SU-DHL-6 (cell line): ENCODE results near the gene FHOD3.

Source experiments
- H2AFZ ChIP-seq: fragments of 200-600 bp; sonication (generic); 2 replicates; pipeline ENCODE4 v1.6.1; 2014; ENCODE audit warnings: low read depth, mild to moderate bottlenecking, moderate library complexity, mixed read lengths, antibody characterized with exemption, low read length; ENCODE audit not compliant: severe bottlenecking
- H3F3A ChIP-seq: fragments of 200-600 bp; shearing (Covaris generic); 2 replicates; pipeline ENCODE4 v1.6.0; 2016; ENCODE audit warnings: antibody characterized with exemption, mild to moderate bottlenecking; ENCODE audit not compliant: insufficient read depth
- H3K27ac ChIP-seq: fragments of 200-600 bp; sonication (generic); 2 replicates; pipeline ENCODE4 v1.5.1; 2016; ENCODE audit warnings: low read depth, mild to moderate bottlenecking, low read length, moderate library complexity, mixed read lengths
- H3K27me3 ChIP-seq: fragments of 200-600 bp; sonication (generic), shearing (Covaris generic); 2 replicates; pipeline ENCODE4 v1.6.0; 2014; ENCODE audit warnings: mild to moderate bottlenecking, low read length
- H3K36me3 ChIP-seq: fragments of 200-600 bp; sonication (generic); 2 replicates; pipeline ENCODE4 v1.6.1; 2014; ENCODE audit warnings: mild to moderate bottlenecking, low read length, mixed read lengths
- H3K4me2 ChIP-seq: fragments of 300-600, 200-600 bp; shearing (Covaris generic), sonication (generic); 2 replicates; pipeline ENCODE4 v1.6.0; 2014; ENCODE audit warnings: low read length, low read depth, mild to moderate bottlenecking; ENCODE audit not compliant: poor library complexity, severe bottlenecking
- H3K4me3 ChIP-seq: fragments of 200-600 bp; sonication (generic); 2 replicates; pipeline ENCODE4 v1.5.1; 2014; ENCODE audit warnings: antibody characterized with exemption, low read length, mild to moderate bottlenecking, mixed read lengths; ENCODE audit not compliant: insufficient read depth, poor library complexity, severe bottlenecking
- H3K79me2 ChIP-seq: fragments of 200-600 bp; sonication (generic); 2 replicates; pipeline ENCODE4 v1.6.1; 2014; ENCODE audit warnings: mild to moderate bottlenecking, low read length, moderate library complexity; ENCODE audit not compliant: insufficient read depth
- H3K9ac ChIP-seq: fragments of 200-600 bp; sonication (generic); 2 replicates; pipeline ENCODE4 v1.7.0; 2014; ENCODE audit warnings: mild to moderate bottlenecking, low read length
- H3K9me2 ChIP-seq: fragments of 200-600 bp; sonication (generic); replicated peaks from 2 replicates; pipeline ENCODE4 v1.6.1; 2014; ENCODE audit warnings: low read length; ENCODE audit not compliant: insufficient read depth
- H3K9me3 ChIP-seq: fragments of 200-600 bp; sonication (generic); 2 replicates; pipeline ENCODE4 v1.6.1; 2014; ENCODE audit warnings: low read length, mixed read lengths; ENCODE audit not compliant: insufficient read depth
- H4K20me1 ChIP-seq: fragments of 200-600 bp; sonication (generic); 2 replicates; pipeline ENCODE4 v1.6.1; 2014; ENCODE audit warnings: low read depth, mild to moderate bottlenecking, antibody characterized with exemption, low read length, moderate library complexity, mixed read lengths
- EZH2phosphoT487 ChIP-seq: fragments of 200-600 bp; sonication (generic), shearing (Covaris generic); conservative IDR thresholded peaks from 2 replicates; pipeline ENCODE4 v1.6.1; 2018; ENCODE audit warnings: mild to moderate bottlenecking, antibody characterized with exemption, low read length, moderate library complexity, mixed read lengths
- TF ChIP-seq, protein P1 (sequence below): fragments of 200-600 bp; sonication (generic); IDR thresholded peaks from one replicate; pipeline ENCODE4 v1.5.1; 2017; ENCODE audit warnings: antibody characterized with exemption, mild to moderate bottlenecking, low read length, moderate library complexity; ENCODE audit not compliant: insufficient read depth, poor library complexity, severe bottlenecking

FHOD3 gene

DNA sequence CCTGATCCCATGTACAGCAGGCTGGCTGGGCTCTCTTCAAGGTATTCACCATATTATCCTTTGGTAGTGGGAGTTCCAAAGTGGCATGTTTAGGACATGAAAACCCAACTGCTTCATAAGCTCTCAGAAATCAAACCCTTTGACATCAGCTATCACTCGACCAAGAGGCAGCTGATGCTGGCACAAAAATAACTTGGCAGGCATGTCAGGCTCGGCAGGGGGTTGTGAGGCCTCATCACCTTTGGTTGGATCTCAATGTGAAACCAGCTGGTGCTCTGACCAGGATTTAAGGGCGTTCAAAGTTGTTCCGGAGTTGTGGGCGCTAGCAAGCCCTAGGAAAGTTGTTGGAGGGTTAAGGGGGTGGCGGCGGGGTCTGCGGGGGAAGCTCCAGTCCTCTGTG is 171.9 kb downstream of the FHOD3 start:
- H3K9ac ChIP-seq, result no peak overlapping the region
- no peaks in the 10 kb centered on the region for H3K9me3 ChIP-seq
- no peak overlapping the region for H3K27ac ChIP-seq
- H3K36me3 ChIP-seq, result no peaks in the 10 kb centered on the region
- no peaks in the 10 kb centered on the region for H4K20me1 ChIP-seq
- no peak for TF ChIP-seq EZH2phosphoT487
- TF ChIP-seq, protein P1, sequence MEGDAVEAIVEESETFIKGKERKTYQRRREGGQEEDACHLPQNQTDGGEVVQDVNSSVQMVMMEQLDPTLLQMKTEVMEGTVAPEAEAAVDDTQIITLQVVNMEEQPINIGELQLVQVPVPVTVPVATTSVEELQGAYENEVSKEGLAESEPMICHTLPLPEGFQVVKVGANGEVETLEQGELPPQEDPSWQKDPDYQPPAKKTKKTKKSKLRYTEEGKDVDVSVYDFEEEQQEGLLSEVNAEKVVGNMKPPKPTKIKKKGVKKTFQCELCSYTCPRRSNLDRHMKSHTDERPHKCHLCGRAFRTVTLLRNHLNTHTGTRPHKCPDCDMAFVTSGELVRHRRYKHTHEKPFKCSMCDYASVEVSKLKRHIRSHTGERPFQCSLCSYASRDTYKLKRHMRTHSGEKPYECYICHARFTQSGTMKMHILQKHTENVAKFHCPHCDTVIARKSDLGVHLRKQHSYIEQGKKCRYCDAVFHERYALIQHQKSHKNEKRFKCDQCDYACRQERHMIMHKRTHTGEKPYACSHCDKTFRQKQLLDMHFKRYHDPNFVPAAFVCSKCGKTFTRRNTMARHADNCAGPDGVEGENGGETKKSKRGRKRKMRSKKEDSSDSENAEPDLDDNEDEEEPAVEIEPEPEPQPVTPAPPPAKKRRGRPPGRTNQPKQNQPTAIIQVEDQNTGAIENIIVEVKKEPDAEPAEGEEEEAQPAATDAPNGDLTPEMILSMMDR, result no peak
- H3K27me3 ChIP-seq, result no peaks in the 10 kb centered on the region
- H3K79me2 ChIP-seq, result no peaks in the 10 kb centered on the region
- no peak overlapping the region for H3K4me2 ChIP-seq
- no peak overlapping the region for H3K4me3 ChIP-seq
- no peaks in the 10 kb centered on the region for H3K9me2 ChIP-seq
- no peak overlapping the region for H2AFZ ChIP-seq
- no peaks in the 10 kb centered on the region for H3F3A ChIP-seq

DNA sequence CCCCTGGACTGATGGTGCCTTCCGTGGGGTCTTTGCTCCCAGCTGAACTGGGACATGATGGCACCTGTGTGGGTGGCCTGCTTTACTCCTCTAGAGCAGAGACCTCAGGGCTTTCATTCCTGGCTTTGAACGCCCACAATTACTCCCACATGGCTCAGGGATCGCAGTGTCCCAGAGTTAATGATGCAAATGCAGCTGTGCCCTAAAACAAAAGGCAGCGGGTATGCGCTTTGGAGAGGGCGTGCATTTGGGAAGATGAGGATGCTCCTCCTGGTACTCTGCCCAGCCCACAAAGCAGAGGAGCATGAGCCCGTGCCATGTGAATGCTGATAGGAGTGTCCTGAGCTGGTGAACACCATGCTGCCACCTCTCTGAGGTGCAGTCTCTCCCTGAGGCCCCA is 173.4 kb downstream of the FHOD3 start:
- H4K20me1 ChIP-seq, result no peaks in the 10 kb centered on the region
- no peak for TF ChIP-seq EZH2phosphoT487
- TF ChIP-seq, protein P1, result no peak
- no peaks in the 10 kb centered on the region for H3K79me2 ChIP-seq
- H3K36me3 ChIP-seq, result no peaks in the 10 kb centered on the region
- H3K27me3 ChIP-seq, result 0 out of 2 replicates have a peak, but pooled peaks cover 3% of the 10 kb centered on the region
- H3F3A ChIP-seq, result no peaks in the 10 kb centered on the region
- H3K9ac ChIP-seq, result no peak overlapping the region
- no peaks in the 10 kb centered on the region for H3K9me2 ChIP-seq
- H3K27ac ChIP-seq, result no peak overlapping the region
- no peaks in the 10 kb centered on the region for H3K9me3 ChIP-seq
- H2AFZ ChIP-seq, result no peak overlapping the region
- no peak overlapping the region for H3K4me2 ChIP-seq
- no peak overlapping the region for H3K4me3 ChIP-seq

DNA sequence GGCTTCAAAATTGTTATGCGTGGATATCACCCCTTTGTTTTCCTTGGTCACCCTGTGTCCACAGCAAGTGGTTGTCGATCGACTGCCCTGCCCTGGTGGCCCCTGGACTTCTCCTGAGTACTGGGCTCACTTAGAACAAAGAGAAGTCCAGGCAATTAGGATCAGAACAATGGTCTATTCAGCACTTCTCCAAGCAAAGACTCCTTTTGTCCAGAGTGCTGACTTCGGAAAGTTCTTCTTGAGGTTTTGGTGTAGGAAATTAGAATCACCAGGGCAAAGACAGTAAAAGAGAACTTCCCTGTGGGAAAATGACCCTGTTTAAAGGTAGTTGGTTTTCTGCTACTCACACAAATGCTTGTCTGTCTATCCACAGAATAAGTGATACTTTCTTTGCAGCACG is 173.9 kb downstream of the FHOD3 start:
- Histone ChIP-seq H3K9me2 (no peaks in the 10 kb centered on the region), H3K27ac (no peak overlapping the region), H3K36me3 (no peaks in the 10 kb centered on the region), H2AFZ (no peak overlapping the region), H3K27me3 (0 out of 2 replicates have a peak, but pooled peaks cover 3% of the 10 kb centered on the region), H3K4me2 (no peak overlapping the region), H3K79me2 (no peaks in the 10 kb centered on the region), H3F3A (no peaks in the 10 kb centered on the region), H3K4me3 (no peak overlapping the region), H3K9me3 (no peaks in the 10 kb centered on the region), H3K9ac (no peak overlapping the region), H4K20me1 (no peaks in the 10 kb centered on the region)
- TF ChIP-seq, protein P1, result no peak
- TF ChIP-seq EZH2phosphoT487, result no peak
